Measurements from ENCODE around the gene C2orf80. TPM values are rescaled to one million over a fixed set of nuclear protein-coding genes. Genes with fewer than 3 reads are reported as not detected.

Gene C2orf80
- total and polyA plus RNA-seq, 9 of the 15 experiments (the other 6 are each of a cell fraction or from before 2014, with no cell fraction given), result not detected

GRCh38 chr2:208150956-208151355 is 38.9 kb downstream of the C2orf80 start:
- H3K79me2 ChIP-seq (ENCODE audit: control insufficient read depth, insufficient read depth, low read length), result no peaks in the 10 kb centered on the region
- BruUV-seq (replicated peaks), result no TSS peak
- no peak overlapping the region for H3K4me2 ChIP-seq (ENCODE audit: insufficient read depth, low read length)
- H3K4me1 ChIP-seq (replicated peaks in 1 of 2; ENCODE audit: control insufficient read depth in 2 of 2, insufficient read depth in 2 of 2, low read length in 2 of 2), result no peaks in the 10 kb centered on the region
- intact Hi-C loops (cut with micrococcal nuclease) (no loop called here), in situ Hi-C loops (cut with MboI) (no loop called here)
- POLR2A ChIA-PET, result no interaction called here
- H2AFZ ChIP-seq (ENCODE audit: low read depth, low read length), result no peak overlapping the region
- H4K20me1 ChIP-seq (replicated peaks; ENCODE audit: control insufficient read depth, insufficient read depth, low read length), result no peaks in the 10 kb centered on the region
- ATAC-seq (no peak), FAIRE-seq (no peak), DNase-seq (ENCODE audit: extremely low read depth in 1 of 4, low spot score in 3 of 4) (no peak)
- H3K4me3 ChIP-seq, result no peak overlapping the region
- H3K36me3 ChIP-seq (ENCODE audit: control insufficient read depth, insufficient read depth, low read length), result no peaks in the 10 kb centered on the region
- no peaks in the 10 kb centered on the region for H3K9me1 ChIP-seq (ENCODE audit: control insufficient read depth, insufficient read depth, low read length)
- CTCF ChIA-PET (ENCODE audit: low intra/inter-chr PET ratio), result no interaction called here
- no peak overlapping the region for H3K9ac ChIP-seq (ENCODE audit: insufficient read depth in 1 of 2, low read depth in 2 of 2, low read length in 2 of 2)
- H3K27me3 ChIP-seq (ENCODE audit: control insufficient read depth in 2 of 2, insufficient read depth in 2 of 2, low read length in 2 of 2), result no peaks in the 10 kb centered on the region
- 38% methylated on average over 1 of the region's 1 CpG for WGBS (ENCODE audit: insufficient coverage, low coverage, missing lambda C conversion rate)
- H3K27ac ChIP-seq (ENCODE audit: extremely low read depth, low read depth, low read length), result no peak overlapping the region
- H3K9me3 ChIP-seq (replicated peaks; ENCODE audit: control insufficient read depth, insufficient read depth, low read depth, low read length), result no peaks in the 10 kb centered on the region
- TF ChIP-seq SMC3 (conservative IDR thresholded peaks at IDR 0.05; ENCODE audit: insufficient read depth, low read depth, low read length), result no peak
- TF ChIP-seq SRF (CRISPR knock-in tag; IDR thresholded peaks at IDR 0.05), result no peak
- TF ChIP-seq THRB (CRISPR knock-in tag; conservative IDR thresholded peaks at IDR 0.05), result no peak
- no peak for TF ChIP-seq ZBTB43 (CRISPR knock-in tag; IDR thresholded peaks at IDR 0.05)
- no peak for TF ChIP-seq FUS (optimal IDR thresholded peaks at IDR 0.05; ENCODE audit: low read depth, low read length)
- no peak for TF ChIP-seq ZBTB33 (CRISPR knock-in tag; IDR thresholded peaks at IDR 0.05)
- TF ChIP-seq SP1 (CRISPR knock-in tag; IDR thresholded peaks at IDR 0.05), result no peak
- no peak for TF ChIP-seq SIRT6 (IDR thresholded peaks at IDR 0.05; ENCODE audit: low read depth, low read length)
- no peak for TF ChIP-seq HDAC1 (IDR thresholded peaks at IDR 0.05)
- no peak for TF ChIP-seq KLF13 (tag; IDR thresholded peaks at IDR 0.05; ENCODE audit: borderline replicate concordance, low read depth)
- TF ChIP-seq YY1 (IDR thresholded peaks at IDR 0.05; ENCODE audit: borderline replicate concordance in 1 of 3, control insufficient read depth in 1 of 3, extremely low read depth in 1 of 3, insufficient read depth in 3 of 3, insufficient read length in 1 of 3, insufficient replicate concordance in 2 of 3, low read depth in 1 of 3, low read length in 2 of 3), result no peak
- TF ChIP-seq RB1 (IDR thresholded peaks at IDR 0.05; ENCODE audit: low read depth), result no peak
- no peak for TF ChIP-seq ZNF143 (CRISPR knock-in tag; IDR thresholded peaks at IDR 0.05)
- no peak for TF ChIP-seq L3MBTL2 (IDR thresholded peaks at IDR 0.05)
- no peak for TF ChIP-seq TARDBP (IDR thresholded peaks at IDR 0.05)
- no peak for TF ChIP-seq ARID3B (CRISPR knock-in tag; IDR thresholded peaks at IDR 0.05; ENCODE audit: borderline replicate concordance)

Data from K562 (cell line).